GM18499 (cell line): ENCODE data around the gene CARNS1.

Experiments used
- ATAC-seq: cut with Tn5 transposase; IDR thresholded peaks from one replicate; pipeline ENCODE4 v1.9.1; 2021; ENCODE audit warnings: moderate number of reproducible peaks; ENCODE audit not compliant: insufficient read depth, unreplicated experiment

The CARNS1 gene

DNA sequence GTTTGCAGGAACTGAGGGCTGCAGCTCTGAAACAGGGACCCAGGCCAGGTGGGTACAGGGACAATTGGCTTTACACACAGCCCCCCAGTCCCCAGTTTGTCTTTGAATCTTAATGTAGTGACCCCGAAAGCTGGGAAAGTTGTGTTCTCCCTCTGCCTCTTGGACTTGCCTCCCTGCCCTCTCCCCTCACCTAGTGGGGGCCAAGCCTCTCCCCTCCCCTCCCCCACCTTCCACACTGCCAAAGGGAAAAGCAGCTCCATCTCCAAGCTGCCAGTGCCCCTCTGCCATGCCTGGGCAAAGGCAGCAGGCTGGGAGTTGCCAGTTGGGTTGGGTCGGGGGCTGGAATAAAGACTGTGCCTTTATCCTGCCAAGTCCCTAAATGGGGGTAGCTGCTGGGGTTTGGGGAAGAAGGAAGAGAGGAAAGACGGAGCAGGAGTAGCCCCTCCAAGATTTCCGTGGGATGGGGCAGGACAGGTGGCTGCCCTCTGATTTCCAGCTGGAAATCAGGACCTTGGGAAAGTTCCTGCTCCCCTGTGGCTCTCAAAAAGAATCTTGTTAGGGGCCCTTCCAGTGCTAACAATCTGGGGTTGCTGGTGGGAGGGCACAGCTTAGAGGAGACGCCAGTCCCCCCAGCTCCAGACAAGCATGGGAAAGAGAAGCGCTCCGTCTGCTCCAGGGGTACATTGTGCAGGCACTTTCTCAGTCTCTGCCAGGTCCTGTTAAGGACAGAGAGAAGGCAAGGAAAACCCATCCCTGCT is 39.2 kb upstream of the CARNS1 start:
- no peak for ATAC-seq

DNA sequence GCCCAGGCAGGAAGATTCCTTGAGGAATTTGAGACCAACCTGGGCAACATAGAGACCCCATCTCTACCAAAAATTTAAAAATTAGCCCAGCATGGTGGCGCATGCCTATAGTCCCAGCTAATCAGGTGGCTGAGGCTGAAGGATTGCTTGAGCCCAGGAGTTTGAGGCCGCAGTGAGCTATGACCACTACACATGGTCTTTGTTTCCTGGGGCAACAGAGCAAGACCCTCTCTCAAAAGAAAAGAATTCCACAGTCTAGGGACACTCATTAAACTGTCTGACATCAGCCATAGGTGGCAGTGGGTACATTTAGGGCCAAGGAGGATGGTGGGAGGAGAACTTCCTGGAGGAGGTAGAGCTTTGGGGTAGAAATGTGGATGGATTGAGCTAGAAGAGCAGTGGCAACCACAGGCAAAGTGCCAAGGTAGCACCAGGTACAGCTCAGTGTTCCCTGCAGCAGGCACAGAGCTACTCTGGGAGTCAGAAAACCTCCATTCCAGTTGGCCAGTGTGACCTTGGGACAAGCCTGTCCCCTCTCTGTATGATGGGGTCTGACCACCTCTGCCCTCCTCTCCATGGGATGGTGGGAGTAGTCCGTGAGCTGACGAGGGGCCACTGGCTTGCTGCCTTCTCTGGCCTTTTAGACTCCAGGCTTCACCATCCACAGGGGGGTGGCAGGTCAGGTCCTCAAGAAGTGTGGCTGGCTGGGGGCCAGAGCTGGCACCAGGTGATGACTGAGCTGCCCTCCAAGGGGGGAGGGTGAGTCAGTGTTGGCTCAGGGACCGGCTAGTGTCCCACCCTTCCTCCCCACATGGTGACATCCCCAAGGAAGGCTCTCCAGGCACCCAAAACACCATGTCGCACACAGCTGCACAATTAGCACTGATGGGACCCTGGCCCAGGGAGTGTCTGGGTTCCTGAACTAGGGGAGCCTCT is 38.3 kb upstream of the CARNS1 start:
- ATAC-seq = no peak

DNA sequence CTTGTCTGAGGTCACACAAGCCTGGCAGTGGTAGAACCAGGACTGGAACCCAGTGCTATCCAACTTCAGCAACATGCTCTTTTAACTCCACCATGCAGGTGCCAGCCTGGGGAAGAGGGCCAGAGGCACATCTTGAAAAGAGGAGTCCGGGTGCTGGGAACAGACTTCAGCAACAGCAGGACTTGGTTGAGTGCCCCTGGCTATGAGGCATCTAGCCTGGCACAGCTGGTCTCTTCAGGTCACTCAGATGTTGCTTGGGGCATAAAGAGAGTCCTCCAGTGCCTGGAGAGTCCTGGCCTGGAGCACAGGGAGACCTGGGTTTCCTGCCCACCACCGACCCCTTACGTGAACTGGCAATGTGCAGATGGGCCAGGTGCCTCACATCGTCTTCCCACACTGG is 36.9 kb upstream of the CARNS1 start:
- no peak for ATAC-seq

DNA sequence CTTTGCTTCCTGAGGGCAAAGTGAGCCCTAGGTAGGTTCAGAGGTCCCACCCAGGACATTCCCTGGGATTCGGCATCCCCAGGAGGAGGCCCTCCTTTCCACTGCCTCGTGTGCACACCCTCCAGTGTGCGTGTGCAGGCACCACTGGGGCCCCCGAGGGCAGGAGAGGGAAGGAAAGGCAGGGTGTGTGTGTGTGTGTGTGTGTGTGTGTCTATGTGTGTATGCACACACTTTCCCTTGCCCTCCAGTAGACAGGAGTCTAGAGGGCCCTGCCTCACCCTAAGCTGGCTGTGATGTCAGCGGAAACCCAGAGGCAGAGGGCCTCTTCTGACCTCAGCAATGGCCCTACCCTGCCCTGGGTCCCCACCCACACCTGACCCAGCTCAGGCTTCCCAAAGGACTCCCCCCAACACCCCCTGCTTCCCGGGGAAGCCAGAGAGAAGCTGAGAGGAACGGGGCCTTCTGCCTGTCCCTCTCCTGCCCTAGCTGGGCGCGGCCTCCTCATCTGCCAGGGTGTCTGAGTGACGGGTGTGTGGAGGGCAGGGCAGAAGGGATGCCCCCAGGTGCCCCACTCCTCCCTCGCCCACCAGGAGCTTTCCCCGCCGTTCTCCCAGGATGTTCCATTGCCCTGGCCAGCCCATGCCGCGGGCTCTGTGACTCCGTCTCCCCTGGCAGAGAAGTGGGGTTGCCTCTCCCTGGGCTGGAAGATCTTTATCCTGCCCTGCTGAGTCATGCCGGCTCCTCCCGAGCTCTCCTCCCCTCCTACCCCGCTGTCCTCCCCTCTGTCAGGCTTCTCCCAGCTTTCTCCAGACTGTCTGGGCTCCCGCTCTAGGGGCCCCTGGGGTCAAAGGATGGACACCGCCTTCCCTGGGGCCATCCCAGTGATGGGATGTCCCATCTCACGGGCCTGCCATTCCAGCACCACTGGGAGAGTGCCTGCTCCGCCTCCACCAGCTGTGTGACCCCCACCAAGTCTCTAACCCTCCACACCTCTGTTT is 36.1 kb upstream of the CARNS1 start:
- no peak for ATAC-seq

DNA sequence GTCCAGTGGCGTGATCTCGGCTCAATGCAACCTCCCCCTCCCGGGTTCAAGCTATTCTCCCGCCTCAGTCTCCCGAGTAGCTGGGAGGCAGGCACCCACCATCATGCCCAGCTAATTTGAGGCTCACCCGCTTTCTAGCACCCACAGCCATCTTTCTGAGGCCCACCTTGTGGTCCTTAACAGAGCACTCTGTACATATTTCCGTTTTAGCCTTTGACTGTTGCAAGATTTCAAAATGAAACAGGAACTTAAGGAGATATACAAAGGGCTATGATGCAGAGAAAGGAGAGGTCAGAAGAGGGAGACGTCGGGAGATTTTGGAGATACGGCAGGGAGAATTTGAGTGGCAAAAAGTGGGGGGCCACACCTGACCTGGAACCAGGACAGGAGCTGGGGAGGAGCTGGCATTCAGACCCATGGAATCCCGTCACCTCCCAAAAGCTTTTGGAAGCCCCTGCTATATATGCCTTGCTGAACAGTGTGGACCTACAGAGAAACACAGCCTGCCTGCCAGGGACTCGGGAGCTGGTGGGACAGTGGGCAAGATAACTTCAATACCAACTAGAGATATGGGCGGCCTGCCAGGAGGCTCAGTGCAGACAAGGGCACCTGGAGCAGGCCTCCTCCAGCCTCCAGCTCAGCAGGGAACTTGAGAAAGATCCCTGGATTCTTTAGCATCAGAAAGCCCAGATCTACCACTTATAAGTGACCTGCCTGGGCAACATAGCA is 34.1 kb upstream of the CARNS1 start:
- ATAC-seq = no peak

DNA sequence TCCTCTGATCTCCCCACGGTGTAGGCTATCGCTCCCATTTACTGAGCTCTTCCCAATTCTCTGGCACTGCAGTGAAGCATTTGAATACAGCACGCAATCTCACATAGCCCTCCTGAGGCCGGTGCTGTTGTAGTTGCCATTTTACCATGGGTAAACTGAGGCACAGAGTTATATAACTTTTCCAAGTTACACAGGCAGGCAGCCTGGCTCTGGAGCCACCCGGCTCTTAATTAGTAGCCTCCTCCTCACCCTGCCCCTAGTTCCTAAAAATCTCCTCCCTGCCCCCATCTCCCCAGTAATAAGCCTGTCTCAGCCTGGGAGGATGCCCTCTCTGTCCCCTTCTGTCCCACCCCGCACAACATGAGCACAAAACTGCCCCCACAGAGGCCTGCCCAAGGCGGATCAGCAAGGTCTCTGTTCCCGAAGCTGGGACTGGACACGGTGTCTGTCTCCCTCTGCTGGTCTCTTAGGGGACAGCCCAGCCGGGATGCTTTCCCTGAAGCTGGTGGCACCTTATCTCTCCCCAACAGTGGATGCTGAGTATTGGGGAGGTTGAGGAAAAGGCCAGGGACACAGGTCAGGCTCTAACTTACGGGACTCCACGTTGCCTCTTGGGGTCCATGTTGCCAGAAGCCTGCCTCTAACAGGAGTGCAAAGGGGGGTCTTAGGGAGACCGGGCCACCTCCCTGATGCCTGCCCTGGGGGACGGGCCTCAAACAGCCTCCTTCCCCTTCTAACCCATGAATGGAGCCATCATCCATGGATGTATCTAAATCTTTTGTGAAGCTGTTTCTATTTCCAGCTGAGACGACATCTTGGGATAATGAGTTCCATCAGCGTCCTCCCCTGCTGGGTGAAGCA is 33.0 kb upstream of the CARNS1 start:
- ATAC-seq = no peak

DNA sequence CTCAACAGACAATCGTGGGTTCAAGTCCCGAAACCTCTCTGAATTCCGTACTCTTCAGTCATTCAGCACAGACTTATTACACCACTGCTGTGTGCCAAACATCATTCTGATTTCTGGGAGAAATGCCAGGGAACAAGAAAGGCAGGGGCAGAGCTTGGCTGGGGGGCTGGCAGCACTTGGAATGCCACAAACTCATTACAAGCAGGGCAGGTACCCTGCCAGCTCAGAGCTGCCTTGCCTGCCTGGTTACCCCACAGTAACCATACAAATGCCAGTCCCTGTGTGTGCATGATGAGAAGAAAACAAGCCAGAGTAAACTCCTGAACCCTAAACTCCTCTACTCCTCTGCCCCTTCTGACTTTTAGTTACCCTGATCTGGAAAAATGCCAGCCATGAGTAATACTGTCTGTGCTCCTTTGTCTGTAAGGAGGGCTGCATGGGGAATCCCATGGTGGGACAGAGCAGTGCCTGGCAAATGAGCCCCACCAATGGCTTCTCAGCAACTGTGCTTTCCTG is 30.6 kb upstream of the CARNS1 start:
- no peak for ATAC-seq

DNA sequence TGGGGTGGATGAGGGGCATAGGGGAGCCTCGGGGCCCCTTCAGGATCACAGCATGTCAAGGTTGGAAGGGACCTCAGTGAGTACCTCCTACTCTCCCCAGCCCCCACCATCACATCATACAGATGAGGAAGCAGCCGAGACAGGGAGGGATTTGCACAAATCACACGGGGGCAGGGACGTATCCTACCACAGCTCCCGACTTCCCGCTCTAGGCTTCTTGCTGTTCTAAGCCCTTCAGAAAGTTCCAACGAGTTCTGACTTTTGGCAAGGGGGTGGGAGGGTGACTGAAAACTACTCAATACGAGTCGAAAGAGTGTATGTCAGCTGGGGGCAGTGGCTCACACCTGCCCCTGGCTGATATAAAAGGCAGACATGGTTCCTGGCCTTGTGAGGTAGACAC is 28.4 kb upstream of the CARNS1 start:
- ATAC-seq = no peak

DNA sequence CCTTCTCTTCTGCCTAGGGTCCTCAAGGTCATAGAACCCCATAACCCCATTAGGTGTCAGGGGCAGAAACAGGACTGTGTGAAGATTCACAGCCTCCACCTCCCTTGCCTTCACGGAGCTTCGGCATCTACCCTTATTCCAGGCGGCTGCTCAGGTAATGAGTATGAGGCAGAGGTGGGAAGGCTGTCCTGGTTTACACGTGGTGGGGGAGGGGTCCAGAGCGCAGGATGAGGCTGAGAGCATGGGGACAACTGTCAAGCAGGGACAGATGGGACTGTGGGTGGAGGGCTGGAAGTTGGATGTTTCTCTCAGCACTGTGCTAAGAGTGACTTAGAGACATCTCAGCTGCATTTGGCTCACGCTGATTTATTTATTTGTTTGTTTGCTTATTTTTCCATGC is 28.0 kb upstream of the CARNS1 start:
- ATAC-seq = no peak

DNA sequence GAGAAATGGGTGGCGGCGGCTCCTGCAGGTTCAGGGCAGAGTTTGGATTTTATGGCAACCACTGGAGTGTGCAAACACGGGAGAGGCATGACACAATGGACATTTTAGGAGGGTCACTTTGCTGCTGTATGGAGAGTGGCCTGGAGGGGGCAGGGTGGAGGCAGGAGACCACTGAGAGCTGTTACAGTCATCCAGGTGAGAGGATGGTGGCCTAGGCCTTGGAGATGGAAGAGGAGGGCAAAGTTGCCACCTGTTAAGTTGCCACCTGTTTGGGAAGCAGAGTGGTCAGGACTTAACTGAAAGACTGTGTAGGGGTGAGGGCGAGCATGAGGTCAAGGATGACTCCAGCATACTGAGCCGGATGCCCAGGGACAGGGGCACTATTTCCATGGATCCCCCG is 26.0 kb upstream of the CARNS1 start:
- no peak for ATAC-seq

DNA sequence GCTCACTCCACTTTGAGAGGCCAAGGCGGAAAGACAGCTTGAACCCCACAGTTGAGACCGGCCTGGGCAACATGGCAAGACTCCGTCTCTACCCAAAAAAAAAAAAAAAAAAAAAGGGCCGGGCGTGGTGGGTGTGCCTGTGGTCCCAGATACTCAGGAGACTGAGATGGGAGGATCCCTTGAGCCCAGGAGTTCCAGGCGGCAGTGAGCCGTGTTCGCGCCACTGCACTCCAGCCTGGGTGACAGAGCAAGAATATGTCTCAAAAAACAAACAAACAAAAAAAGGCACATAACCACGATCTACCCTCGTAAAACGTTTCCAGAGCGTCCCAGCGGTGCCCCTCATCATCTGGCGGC is 24.6 kb upstream of the CARNS1 start:
- ATAC-seq = no peak

DNA sequence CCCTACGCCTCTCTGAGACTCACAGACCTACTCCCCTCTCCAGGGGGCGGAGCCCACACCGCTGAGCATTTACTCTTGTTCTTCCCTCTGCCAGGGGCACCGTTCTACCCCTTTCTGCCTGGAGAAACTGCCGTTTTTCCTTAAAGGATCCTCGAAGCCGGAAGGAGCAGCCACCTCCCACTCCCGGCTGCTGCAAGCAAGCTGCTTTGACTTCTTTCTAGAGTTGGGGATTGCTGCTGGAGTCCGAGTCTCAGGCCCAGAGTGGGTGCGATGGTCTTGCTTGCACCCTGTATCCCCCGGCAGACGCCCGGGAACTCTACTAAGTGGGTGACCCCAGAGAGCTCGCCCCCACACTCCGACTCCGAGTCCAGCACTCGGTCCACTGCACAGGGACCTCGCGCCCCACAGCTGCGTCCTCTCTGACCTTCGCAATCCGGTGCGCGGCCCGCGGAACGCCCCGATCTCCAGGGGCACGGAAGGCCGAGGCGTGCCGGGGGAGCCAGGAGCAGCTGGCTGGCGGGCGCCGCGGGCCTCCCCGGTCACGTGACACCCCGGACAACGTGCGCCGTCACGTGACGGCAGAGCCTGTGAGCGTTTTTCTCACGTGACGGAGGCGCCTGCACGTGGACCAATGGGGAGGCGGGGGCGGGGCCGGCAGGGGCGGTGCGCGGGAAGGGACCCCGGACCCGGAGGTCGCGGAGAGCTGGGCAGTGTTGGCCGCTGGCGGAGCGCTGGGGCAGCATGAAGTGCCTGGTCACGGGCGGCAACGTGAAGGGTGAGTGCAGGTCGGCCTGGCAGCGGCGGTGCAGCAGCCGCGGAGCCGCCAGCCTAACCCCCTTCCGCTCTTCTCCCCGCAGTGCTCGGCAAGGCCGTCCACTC is 23.9 kb upstream of the CARNS1 start, which contains the start of gene RAD9A:
Gene RAD9A (plus strand): TSS at position 683 of the 879 bp plus-strand sequence. CDS start 59 bp downstream, at position 742.
- no peak for ATAC-seq

DNA sequence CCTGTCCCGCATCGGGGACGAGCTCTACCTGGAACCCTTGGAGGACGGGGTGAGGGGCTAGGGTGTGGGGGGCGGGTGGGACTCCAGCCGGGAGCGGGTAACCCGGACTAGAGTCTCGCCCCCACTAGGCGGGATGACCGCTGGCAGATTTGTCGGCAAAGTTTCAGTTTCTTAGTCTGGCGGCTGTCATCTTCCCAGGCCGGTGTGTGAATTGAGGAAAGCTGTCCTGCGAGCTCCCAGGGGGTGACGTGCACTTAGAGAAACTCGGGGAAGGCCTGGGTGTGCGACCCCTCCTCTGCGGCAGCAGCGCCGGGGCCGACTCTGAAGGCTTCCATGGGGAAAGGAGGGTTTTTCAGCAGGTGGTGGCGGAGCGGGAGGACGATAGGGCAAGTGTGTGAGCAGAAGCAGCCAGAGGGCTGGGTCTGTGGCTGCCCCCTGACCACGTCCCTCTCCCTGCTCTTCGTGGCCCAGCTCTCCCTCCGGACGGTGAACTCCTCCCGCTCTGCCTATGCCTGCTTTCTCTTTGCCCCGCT is 23.2 kb upstream of the CARNS1 start:
- ATAC-seq = no peak

DNA sequence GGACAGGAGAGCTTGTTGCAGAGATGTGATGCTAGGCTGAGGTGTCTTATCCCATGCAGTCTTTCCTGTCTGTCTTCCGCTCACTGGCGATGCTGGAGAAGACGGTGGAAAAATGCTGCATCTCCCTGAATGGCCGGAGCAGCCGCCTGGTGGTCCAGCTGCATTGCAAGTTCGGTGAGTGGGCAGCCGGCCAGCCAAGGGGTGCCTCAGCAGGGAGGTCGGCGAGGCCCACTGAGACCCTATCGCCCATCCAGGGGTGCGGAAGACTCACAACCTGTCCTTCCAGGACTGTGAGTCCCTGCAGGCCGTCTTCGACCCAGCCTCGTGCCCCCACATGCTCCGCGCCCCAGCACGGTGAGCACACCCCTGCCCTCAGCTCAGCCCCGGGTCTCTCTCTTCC is 22.0 kb upstream of the CARNS1 start:
- ATAC-seq = no peak

DNA sequence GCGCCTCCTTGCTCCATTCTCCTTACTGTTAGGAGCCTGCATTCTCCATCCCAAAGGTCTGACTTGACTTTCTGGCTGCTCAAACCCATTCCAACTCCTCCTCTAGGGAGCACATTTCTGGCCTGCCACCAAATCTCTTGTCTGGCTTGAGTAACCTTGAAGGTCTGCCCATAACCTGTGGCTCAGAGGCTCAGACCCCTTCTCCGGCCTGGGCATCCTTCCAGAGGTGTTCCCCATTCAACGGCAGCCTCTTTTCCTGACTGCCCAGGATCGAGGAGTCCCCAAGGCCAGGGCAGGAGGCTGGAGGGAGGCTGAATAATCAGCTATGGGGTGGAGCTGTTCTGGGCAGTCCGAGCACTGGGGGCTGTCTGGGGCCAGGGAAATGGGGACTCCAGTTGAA is 21.5 kb upstream of the CARNS1 start:
- ATAC-seq = no peak

DNA sequence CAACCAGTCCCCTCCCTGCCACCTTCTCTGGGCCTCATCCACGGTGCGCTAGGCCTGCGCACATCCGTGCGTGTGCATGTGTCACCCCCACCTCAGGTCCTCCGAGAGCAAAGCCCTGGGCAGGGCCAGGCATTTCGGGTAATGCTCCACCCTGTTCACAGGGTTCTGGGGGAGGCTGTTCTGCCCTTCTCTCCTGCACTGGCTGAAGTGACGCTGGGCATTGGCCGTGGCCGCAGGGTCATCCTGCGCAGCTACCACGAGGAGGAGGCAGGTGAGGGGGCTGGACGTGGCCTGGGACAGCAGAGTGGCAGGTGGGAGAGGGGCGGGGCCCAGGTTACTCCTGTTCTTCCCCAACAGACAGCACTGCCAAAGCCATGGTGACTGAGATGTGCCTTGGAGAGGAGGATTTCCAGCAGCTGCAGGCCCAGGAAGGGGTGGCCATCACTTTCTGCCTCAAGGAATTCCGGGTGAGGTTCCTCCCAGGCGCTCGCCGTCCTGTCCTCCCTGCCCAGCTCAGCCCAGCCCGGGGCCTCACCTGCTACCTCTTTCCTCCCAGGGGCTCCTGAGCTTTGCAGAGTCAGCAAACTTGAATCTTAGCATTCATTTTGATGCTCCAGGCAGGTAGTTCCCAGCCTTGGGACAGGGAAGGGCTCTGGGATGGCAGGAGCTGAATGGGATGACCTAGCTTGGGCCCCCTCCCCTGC is 19.8 kb upstream of the CARNS1 start:
- ATAC-seq = no peak

DNA sequence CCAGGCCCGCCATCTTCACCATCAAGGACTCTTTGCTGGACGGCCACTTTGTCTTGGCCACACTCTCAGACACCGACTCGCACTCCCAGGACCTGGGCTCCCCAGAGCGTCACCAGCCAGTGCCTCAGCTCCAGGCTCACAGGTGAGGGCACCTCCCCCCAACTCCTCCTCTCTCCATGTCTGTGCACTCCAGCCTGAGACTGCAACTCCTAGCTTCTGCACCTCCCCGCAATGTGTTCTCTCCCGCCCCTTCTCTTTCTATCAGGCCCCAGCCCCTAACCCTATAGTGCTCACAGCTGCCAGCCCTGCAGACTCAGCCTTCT is 19.3 kb upstream of the CARNS1 start:
- no peak for ATAC-seq
